T-helper 1 cell (primary cell): ENCODE measurements around the gene FXYD1.
"Not testable (repeated sequence)": the region's sequence is repeated elsewhere in the genome, so short reads cannot be mapped to it uniquely, and the experiment has no call there.

Experiments used
- DNase-seq, 5 donors: peaks; one replicate each; pipeline ENCODE4 v3.0.0-alpha.2; 2012 to 2020
- total RNA-seq, 4 donors: gene quantifications; one replicate each; lab custom pipeline; 2026; lab: John Stamatoyannopoulos, UW

FXYD1 gene
- 0 reads per million in 4 donors for total RNA-seq

DNA sequence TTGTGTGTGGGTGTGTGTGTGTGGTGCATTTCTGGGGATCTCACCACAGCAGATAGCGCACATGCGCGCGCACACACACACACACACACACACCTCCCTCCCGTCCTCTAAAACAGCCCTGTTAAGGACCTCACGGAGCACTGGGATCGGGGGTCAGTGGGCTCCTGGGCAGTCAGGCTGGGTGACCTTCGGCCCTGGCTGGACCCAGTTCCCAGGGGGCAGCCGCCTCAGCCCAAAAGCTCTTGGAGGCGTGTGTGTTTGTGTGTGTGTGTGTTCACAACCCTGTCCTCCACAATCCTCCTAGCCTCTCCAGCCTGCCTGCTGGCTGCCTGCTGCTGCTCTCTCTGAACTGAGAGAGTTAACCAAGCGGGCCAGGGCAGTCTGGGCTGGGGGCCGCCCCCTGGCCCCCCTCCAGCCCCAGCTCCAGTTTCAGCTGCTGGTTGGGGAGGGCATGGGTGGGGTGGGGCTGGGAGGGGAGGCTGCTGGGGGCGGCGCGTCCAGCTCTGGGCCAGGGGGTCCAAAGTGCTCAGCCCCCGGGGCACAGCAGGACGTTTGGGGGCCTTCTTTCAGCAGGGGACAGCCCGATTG is at the start of gene FXYD1:
FXYD1 (plus strand) TSS at position 520 of the 588 bp plus-strand sequence. CDS start 1,256 bp downstream, outside the sequence.
- no peak for DNase-seq

DNA sequence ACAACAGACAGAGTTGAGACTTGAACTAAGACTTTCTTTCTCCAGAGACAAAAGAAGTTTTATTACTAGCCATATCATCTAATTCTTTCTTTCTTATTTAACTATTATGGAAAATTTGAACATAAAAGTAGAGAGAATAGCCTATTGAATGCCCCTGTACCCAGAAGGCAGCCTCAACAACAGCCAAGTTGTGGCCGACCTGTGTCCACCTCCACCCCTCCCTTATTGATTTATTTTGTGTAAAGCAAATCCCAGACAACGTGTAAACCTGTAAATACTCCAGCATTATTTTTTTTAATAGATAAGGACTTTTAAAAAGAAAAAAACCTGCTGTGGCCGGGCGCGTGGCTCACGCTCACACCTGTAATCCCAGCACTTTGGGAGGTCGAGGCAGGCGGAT is 49.1 kb upstream of the FXYD1 start:
- DNase-seq = no peak

DNA sequence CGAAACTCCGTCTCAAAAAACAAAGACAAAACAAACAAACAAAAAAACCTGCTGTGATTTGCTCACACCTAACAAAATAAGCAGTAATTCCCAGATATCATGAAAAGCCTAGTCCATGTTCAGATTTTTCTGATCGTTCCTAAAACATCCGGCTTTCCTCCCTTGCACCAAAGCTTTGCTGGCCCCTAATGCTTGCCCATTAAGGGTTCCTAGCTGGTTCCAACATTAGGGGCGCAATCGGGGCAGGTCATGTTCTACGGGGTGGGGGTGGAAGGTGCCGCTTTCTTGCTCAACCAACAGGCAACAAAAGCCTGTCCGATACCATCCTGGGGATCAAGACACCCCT is 48.5 kb upstream of the FXYD1 start:
- DNase-seq = no peak

GRCh38 chr19:35090506-35091214 is 48.0 kb upstream of the FXYD1 start:
- peak in 2 of 5 donors; percentile 18 to 37 for DNase-seq

GRCh38 chr19:35093430-35093829 is 45.2 kb upstream of the FXYD1 start:
- DNase-seq = no peak

DNA sequence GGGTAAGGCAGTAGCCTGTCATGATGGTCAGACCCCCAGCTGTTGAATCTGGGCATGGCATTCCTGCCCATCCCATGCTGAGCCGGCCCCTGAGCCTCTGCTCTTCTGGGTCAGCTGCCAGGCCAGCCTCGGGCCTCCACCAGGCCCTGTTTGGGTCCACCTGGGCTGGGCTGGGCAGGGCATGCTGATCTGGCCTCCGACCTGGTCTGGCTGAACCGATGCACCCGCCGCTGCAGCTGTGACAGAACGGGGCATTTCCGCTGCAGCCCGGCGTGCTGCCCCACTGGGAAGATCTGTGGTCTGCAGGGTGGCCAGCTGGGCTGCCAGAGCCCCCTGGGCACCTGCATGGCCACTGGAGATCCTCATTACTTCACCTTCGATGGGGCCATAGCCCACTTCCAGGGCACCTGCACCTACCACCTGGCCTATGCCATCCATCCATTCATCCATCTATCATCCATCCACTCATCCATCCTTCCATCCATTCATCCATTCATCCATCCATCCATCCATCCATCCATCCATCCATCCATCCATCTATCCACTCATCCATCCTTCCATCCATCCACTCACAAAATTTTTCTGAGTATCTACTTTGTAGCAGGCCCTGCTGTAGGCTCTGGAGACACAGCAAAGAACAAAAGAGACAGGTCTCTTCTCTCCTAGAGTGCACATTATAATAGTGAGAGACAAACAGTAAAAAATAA is 44.5 kb upstream of the FXYD1 start:
- no peak for DNase-seq

DNA sequence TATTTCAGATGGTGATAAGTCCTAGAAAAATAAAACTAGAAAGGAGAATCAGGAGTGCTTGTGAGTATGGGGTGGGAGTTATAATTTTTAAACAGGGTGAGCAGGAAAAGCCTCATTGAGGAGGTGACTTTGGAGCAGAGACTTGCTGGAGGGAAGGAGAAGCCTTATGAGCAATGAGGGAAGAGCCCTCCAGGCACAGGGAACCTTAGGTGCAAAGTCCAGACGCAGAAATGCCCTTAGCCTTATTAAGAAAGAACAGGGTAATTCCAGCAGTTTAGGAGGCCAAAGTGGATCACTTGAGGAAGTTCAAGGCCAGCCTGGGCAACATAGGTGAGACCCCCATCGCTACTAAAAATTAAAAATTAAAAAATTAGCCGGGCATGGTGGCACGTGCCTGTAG is 44.0 kb upstream of the FXYD1 start:
- DNase-seq = no peak

DNA sequence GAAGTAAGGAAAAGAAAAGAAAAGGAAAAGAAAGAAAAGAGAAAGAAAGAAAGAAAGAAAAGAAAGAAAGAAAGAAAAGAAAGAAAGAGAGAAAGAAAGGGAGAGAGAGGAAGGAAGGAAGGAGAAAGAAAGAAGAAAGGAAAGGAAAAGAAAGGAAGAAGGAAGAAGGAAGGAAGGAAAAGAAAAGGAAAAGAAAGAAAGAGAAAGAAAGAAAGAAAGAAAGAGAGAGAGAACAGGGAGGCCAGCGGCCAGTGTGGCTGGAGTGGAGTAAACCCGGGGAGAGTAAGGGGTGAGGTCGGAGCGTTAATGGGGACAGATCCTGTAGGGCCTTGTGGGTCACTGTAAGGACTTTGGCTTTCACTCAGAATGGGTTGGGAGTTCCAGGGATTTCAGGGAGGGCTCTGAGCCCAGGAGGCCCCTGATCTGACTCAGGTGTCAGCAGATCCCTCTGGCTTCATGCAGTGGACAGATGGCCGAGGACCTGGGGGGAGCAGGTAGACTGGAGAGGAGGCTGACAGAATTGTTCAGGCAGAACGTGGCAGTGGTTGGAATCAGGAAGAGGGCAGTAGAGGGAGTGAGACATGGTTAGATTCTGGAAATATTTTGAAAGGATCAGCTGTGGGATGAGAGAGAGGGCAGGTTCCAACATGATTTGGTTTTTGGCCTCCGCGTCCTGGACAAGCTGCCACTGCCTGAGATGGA is 42.8 kb upstream of the FXYD1 start:
- no peak for DNase-seq

DNA sequence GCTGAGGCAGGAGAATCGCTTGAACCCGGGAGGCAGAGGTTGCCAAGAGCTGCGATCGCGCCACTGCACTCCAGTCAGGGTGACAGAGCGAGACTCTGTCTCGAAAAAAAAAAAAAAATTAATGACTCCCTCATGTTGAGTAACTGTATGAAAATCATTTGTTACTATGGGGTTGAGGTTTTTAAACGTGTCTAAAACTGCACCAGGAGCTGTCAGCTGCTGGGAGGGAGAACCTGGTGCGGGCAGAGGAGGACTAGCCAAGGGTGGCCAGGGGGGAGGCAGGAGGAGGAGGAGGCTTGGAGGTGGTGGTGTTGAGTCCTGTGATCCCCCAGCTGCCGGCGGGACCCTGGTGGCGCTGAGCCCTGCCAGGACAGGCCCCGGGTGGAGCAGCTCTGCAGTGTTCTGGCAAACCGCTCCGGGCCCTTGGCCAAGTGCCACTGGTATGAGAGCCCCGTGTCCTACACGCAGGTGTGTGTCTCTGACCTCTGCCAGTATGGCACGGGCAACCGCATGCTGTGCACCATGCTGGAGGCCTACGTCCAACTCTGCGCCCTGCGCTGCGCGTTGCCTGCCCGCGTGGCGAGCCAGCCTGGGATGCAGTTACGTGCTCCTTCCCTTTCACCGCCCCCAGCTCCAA is 40.1 kb upstream of the FXYD1 start:
- DNase-seq = no peak

DNA sequence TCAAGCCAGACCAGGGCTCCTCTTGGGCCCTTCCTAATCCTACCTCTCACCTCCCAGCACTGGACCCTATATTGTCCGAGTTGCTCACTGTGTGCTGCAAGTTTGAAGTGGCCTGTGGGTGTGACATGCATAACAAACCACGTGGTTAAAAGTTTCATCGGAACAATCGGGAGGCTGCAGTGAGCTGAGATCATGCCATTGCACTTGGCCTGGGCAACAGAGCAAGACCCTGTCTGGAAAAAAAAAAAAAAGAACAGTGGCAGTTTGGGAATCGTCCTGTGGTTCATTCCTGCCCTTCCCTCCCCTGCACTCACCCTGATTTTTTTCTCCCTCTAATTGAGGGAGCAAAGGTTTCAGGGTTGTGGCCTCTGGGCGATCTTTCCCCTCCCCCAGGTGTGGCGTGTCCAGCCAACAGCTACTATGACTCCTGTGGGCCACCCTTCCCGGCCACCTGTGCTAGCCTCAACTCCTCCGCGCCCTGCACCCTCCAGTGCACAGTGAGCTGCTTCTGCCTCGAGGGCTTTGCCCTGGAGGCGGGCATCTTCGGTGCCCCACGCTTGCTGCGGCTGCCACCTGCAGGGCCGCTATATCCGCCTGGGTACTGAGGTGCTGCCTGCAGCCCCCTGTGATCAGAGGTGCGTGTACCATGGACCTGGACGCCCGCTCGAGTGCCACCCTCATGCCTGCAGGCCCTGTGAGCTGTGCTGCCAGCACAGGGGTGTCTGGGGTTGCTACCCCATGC is 39.3 kb upstream of the FXYD1 start:
- DNase-seq = no peak

DNA sequence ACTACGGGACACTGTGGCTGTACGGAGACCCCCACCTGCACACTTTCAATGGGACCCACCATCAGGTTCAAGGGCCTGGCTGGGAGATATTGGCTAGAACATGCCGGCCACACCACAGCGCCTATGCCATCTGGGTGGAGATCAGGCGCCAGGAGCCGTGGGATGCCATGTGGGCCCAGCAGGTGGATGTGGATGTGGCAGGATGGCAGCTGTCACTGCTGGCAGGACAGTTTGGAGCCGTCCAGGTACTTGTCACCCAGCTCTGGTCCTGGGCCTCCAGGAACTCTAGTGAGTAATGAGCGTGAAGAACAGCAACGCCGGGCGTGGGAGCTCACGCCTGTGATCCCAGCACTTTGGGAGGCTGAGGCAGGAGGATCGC is 38.7 kb upstream of the FXYD1 start:
- DNase-seq = no peak

DNA sequence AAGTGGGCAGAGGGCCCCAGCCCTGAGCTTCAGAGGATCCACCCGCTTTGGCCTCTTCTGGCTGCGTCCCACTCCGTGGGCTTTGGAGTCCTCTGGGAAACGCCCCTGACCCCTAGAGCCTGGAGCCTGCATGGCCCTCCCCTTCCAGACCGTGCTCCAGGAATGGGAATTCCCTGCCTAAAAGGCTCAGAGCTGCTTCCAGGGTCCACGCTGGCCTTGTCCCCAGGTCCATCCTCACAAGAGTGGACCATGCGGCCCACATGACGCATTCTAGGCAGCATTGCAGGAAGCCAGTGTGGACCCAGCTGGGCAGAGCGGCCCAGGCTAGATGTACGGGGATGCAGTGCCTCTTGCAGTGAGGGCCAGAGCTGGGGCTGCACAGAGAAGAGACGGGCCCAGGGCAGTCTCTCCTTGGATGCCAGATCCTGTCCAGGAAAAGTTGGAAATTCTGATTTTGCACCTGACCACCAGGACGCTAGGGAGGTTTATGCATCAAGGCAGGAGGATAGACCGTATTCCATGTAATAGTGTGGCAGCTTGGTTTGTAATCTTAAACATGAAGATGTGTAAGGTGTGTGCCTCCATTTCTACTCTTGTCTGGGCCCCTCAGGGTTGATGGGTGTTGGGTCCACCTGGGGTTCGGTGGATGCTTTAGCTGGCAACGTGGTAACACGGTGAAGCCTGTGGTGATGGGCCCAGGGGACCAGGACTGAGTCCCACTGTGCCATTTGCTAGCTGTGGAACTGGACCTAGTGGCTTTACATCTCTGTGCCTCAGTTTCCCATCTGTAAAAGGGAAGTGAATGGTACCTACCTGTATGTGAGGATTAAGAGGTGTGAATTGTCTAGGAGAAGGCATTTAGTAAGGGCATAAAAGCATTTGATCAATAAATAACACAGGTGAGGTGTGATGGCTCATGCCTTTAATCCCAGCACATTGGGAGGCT is 37.8 kb upstream of the FXYD1 start:
- DNase-seq = no peak

- not testable (repeated sequence) for DNase-seq
These were observed 36.7 kb upstream of the FXYD1 start for GRCh38 chr19:35101949-35102348.

- DNase-seq = not testable (repeated sequence)
These were observed 35.0 kb upstream of the FXYD1 start for GRCh38 chr19:35103614-35104013.

- no peak for DNase-seq
These were observed 34.3 kb upstream of the FXYD1 start for GRCh38 chr19:35104361-35104760.

- no peak for DNase-seq
These were observed 33.6 kb upstream of the FXYD1 start for GRCh38 chr19:35105047-35105410.

GRCh38 chr19:35105411-35106290 is 33.0 kb upstream of the FXYD1 start:
- DNase-seq = no peak

- DNase-seq = no peak
These were observed 32.4 kb upstream of the FXYD1 start for GRCh38 chr19:35106291-35106583.

GRCh38 chr19:35106898-35107541 is 31.6 kb upstream of the FXYD1 start:
- no peak for DNase-seq

DNA sequence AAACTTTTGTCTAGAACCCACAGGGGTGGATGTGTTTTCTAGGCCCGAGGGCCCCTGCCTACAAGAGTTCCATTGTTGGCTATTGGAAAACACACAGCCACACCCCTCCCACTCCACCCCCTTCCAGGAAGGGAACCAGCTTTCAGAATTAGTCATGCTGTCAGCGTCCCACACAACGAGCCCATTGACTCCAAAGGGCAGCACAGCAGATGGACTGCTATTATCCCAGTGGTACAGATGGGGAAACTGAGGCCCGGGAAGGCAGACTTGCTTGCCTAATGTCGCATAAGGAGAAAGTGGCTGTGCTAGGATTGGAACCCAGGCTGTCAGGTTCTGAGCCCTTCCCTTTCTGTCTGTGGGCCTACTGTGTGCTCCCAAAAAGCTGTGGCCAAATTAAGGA is 31.1 kb upstream of the FXYD1 start:
- no peak for DNase-seq
